Activated CD8-positive, alpha-beta memory T cell treated with anti-CD3 and anti-CD28 coated beads for 4 hours (primary cell): ENCODE measurements around the gene LSP1.

Experiments used
- DNase-seq, 2 donors: peaks; one replicate each; pipeline ENCODE4 v3.0.0-alpha.2; 2020; ENCODE audit warnings: low read depth in 2 of 2

LSP1 gene

GRCh38 chr11:1836011-1836945 lies 16.6 kb upstream of the LSP1 start:
- no peak for DNase-seq

DNA sequence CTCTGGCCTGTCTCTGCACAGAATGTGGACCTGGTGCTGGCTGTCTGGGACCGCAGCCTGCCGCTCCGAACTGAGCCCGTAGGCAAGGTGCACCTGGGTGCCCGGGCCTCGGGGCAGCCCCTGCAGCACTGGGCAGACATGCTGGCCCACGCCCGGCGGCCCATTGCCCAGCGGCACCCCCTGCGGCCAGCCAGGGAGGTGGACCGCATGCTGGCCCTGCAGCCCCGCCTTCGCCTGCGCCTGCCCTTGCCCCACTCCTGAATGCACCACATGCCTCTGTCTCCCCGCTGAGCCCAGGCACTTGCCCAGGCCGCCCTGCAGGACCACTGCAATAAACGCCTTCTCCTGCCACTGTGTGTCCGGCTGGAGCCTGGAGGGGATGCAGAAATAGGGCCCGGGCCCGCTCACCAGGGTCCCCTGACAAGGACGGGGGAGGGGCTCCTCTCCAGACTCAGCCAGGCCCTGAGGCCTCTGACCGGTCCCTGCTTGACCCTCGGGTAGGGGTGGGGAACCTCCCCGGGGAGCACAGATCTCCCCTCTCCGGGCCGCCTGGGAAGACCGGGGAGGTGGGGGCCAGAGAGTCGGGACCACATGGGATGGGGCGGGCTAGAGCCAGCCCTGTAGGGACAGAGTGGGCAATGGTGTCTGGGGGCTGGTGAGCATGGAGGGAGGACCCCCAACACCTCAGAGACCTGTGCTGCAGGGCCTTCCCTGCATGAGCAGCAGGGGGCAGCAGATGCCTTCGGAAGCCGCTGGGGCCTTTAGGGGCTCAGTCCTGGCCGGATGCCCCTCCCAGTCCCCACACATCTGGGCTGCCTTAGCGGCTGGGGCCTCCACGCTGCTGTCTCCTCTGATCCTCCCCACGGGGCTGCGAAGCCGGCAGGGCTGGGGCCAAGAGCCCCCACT lies 15.5 kb upstream of the LSP1 start:
- peak; percentile 61 to 73 for DNase-seq

GRCh38 chr11:1838077-1838425 lies 14.8 kb upstream of the LSP1 start:
- DNase-seq: no peak

GRCh38 chr11:1838426-1839144 lies 14.3 kb upstream of the LSP1 start, which contains the start of gene TNNI2:
Gene TNNI2 (plus strand): TSS chr11:1838981. CDS start chr11:1839697, 716 bp downstream.
- DNase-seq: no peak

- no peak for DNase-seq
Observed at GRCh38 chr11:1839204-1839923, 13.5 kb upstream of the LSP1 start.

- DNase-seq: no peak
Observed at GRCh38 chr11:1839924-1840779, 12.7 kb upstream of the LSP1 start.

- no peak for DNase-seq
Observed at GRCh38 chr11:1840780-1841480, 12.0 kb upstream of the LSP1 start.

GRCh38 chr11:1841511-1842148 lies 11.3 kb upstream of the LSP1 start:
- DNase-seq: no peak

DNA sequence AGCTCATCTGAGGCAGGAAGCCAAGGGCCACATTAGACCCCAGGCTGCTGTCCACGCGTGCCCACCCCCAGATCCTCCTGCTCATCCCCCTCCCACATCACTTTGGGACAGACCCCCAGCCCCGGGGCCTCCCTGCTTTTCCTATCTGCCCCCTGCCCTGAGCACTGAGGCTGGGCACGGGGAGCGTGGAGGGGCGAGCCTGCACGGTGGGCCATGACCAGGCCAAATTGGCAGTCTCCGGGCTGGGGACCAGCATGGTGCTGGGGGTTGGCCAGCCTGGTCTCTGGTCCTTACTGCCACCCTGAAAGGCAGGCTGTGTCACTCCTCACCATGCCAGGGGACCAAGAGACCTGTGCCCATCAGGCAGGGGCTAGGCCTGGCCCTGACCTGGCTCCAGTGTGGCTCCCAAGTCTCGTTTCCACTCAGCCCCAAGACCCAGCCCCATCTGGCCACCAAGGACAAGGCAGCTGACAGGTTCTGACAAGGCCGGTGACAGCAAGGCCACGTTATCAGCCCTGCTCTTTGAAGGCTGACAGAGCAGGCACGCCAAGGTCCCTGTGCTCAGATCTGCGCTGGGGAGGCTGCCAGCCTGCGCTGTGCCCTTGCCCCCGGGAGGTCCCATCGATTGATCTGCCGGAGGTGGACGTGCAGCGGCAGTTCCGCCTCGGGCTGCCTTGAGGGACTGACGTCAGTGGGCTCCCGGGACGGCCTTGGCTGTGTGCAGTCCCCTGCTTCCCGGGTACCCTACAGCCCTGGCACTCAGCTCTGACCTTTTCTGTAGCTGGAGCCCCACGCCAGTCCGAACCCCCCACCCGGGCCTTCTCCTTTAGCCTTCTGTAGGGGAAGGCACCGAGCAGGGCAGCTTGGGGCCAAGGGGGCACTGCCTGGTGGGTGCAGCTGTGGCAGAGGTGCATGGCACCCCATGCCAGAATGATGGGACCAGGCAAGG lies 10.5 kb upstream of the LSP1 start:
- no peak for DNase-seq

- DNase-seq: no peak
Observed at GRCh38 chr11:1843098-1843473, 9.8 kb upstream of the LSP1 start.

- DNase-seq: no peak
Observed at GRCh38 chr11:1843796-1844195, 9.1 kb upstream of the LSP1 start.

DNA sequence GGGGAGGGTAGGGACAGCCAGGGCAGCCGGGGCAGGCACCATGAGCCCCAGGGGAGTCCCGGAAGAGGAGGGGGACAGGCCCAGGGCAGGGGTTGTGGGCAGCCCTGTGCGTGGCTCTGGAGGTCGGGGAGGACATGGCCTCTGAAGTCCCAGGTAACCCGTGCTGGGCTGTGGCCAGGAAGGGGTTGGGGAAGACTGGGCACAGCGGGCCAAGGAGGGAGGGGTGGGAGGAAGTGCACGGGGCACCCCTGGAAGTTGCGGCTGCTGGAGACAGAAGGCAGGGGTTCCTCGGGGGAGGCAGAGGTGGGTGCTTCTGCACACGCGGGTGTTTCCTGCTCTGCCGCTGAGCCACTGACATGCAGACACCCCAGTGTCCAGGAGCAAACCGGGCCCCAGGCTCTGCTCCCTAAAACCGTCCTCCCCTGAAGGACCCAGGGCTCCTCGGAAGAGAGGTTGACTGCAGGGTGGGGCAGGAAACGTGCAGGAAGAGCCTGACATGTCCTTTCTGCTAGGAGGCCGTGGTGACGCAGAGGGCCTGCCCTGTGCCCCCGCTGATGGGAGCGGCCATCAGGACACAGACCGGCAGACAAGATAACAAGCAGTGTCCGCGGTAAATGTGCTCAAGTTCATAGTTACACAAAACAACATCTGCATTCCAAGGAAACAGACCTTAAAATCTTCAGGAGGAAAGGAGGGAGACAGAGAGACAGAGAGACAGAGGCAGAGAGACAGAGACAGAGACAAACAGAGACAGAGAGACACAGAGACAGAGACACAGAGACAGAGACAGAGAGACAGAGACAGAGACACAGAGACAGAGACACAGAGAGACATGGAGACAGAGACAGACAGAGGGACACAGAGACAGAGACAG lies 8.4 kb upstream of the LSP1 start:
- DNase-seq: peak in 1 of 2 donors; percentile 16

DNA sequence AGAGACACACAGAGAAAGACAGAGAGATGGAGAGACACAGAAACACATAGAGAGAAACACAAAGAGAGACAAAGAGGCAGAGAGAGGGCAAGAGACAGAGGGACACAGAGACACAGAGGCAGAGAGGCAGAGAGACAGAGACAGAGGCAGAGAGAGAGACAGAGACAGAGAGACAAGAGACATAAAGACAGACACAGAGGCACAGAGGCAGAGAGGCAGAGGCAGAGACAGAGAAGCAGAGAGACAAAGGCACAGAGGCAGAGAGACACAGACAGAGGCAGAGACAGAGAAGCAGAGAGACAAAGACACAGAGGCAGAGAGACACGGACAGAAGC lies 7.8 kb upstream of the LSP1 start:
- no peak for DNase-seq

DNA sequence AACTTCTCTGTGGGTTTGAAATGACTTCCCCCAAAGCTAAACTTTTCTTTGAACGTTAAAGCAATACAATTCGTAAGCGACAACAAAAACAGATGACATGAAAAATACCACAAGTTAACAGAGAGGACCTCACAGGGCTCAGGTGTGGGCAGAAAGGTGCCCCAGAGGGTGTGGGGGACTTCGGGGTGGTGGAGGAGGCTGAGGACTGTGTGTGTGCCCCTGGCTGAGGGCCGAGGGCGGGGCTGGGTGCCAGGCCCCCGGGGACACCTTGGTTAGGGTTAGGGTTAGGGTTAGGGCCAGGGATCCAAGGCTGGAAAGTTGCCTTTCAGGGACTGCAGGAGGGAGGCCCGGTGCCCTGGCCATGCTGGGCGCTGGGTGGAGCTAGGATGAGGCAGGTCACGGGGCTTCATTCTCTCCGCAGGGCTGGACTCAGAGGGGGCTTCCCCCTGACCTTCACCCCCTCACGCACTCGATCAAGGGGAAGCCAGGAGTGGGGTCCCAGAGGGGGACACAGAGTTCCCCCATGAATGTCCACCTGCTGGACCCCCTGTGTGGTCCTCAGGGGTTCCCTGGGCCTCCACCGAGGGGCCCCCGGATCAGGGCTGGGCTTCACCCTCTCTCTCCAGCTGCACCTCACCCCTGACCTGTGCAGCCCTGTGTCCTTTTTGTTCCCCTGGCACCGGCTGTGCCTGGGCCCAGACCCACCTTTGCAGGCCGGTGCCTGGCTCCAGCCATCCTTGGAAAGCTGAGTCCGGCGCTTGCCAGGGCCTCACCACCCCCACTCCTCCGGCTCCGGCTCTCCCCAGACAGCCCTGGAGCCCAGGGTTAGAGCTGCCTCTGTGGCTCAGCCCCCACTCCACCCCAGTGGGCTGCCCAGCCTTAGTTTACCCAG lies 7.1 kb upstream of the LSP1 start:
- DNase-seq: no peak

DNA sequence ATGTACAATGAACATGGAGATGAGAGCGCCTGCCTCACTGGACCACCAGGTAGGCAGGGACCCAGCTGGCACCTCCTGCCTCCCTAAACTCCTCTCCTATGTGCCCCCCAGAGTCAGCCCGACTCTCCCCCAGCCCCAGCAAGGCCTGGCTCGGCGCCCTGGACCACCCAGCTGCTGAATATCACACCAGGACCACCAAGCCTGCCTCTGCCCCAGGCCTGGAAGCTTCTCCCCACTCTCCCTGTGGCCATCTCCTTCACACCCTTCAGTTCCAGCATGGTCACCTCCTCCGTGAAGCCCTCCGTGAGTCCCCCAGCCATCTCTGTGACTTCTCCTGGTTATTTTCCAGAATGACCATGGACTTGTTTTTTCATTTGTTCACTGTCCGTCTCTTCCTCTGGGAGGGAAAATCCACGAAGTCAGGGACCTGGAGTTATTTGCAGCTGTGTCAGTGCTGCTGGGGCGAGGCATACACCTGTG lies 6.4 kb upstream of the LSP1 start:
- DNase-seq: no peak
